NOMO-1 treated with DMSO at 0.1 percent for 48 hours (cell line): ENCODE data around the gene TNKS1BP1.

Source experiments
- DNase-seq: peaks from one replicate; lab custom pipeline; 2025; ENCODE audit not compliant: unreplicated experiment; lab: John Stamatoyannopoulos, UW

Gene TNKS1BP1

DNA sequence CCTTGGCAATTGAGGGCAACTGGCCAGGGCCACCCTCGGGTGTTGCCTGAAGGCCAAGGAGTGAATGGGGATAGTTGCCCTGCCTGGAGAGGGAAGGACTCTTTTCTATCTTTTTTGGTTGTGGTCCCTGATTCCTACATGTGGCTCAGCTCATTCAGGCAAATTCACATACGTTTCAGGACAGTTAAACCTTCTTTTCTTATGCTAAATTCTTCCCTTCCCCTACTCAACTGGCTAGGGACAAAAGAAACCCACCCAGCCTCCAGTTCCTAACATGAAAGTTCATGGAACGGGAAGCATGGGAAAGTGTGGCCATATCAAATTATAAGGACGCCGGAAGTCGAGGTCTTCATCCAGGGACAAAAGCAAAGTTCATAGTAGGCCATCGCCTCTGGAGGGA lies 61.4 kb downstream of the TNKS1BP1 start:
- no peak for DNase-seq

DNA sequence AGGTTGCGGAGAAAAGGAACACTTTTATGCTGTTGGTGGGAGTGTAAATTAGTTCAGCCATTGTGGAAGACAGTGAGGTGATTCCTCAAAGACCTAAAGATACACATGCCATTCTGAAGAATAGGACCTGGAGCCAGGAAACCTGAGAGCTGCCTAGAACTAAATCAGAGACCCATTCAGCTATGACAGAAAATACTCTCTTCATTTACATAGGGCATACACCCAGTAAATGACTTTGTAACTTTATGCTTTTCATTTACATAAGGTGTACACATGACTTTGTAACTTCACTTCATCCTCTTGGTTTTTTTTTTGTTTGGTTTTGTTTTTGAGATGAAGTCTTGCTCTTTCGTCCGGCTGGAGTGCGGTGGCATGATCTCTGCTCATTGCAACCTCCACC lies 62.6 kb downstream of the TNKS1BP1 start:
- no peak for DNase-seq

DNA sequence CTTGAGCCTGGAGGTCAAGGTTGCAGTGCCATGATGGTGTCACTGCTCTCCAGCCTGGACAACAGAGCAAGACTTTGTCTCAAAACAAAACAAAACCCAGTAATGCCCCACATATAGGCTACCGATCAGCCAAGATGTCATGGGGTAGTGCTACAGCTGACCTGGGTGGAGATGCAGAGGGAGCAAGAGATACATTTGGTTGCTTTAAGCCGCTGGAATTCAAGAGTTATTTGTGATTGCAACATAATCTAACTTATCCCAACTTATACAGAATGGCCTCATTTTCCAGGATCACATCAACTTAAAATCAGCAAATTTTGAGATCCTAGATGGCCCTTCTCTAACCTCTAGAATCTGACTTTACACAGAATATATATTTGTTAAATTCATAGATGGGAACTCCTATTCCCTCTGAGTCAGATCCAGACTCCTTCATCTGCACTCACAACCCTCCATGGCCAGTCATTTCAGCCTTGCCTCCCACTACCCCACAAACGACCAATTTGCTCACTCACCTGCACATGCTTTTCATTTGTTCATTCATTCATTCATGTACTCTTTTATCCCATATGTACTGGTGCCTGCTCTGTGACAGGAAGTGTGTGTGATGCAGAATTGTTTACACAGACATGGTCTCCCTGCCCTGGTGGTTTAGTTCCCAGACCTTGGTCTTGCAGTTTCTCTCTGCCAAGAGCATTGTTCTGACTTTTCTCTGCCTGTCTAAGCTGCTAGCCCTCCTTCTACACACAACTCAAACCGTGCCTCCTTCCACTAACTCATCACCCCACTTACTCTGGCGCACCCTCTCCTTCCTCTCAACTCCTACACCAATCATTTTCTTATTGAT lies 63.6 kb downstream of the TNKS1BP1 start:
- no peak for DNase-seq

DNA sequence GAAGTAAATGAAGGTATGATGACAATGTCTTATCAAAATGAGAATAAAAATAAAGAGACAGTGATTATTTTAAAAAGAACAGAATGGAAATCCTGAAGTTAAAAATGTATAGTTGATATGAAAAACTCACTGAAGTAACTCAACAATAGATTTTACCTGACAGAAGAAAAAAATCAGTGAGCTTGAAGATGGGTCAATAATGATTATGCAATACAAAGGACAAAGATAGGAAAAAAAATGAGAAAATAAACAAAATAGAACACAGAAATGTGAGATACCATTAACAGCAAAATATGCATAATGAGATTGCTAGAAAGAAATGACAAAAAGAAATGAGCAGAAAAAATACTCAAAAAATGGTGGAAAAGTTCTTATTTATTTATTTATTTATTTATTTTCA lies 68.6 kb downstream of the TNKS1BP1 start:
- no peak for DNase-seq

DNA sequence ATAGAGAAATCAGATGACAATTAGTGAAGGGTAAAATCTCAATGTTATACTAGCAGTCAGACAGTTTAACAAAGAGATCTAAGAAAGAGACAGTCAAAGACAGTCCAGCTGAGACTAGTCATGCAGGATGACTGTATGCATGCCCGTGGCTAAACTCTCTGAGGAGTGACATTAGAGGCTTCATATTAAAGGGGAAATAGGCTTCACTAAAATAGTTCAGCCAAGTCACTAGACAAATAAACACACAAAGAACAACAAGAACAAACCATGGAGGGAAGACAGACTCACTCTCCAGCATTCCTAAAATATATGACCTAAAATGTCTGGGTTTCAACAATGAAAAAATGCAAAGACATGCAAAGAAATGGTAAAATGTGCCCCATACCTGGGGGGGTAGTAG lies 69.1 kb downstream of the TNKS1BP1 start:
- no peak for DNase-seq

DNA sequence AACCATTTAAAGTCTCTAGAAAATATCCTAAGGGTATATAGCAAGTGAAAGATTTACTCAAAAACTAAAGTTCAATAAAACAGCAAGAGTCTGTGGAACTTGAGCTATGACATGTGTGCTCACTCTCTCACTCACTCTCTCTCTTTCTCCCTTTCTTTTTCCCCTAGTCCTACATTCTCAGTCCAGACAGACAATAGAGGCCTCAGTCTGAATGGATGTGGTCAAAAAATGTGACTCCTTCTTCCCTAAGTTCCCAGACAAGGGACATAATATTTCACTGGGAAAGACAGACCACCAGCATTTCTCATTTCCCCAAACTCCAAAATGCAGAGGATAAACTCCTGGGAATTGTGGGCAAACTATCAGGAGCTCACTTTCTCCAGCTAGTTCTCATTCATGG lies 70.1 kb downstream of the TNKS1BP1 start:
- DNase-seq: no peak

DNA sequence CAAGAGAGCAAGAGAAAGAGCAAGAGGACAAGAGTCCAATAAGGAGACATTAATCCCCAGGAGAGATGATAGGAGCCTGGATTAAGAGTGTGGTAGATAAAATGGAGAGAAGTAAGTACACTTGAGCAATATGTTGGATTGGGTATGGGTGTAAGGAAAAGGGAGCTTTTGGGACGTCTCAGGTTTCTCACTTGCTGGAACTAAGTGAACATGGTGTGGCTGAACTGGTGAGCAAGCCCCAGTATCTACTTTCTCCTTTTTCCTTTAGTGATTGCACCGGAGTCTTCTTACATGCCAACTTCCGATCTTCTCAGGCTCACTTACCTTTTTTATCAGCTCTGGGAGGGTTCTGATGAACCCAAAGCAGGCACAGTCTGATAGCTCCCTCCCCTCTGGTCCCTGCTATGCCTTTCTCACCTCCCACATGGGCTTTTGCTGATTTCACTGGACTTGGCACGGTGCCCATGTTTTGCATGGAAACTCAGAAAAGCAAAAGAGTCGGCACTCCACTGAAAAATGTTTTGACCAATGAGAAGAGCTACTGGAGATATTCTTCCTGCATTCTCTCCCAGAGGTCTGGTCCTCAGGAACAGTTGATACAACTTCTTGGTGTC lies 73.2 kb downstream of the TNKS1BP1 start:
- DNase-seq: no peak

DNA sequence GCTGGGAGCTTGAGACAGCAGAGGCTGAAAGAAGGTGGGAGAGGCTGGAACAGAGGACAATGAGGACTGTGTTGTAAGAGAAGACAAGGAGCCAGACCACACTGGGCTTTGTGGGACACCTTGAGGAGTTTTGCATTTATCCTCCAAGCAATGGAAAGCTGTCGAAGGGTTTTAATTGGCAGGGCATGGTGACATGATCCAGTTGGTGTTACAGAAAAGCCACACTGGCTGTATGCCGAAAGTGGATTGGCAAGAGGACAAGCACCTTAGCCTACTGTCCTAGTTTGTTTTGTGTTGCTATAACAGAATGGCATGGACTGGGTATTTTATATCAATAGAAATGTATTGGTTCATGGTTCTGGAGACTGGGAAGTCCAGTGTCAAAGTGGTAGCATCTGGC lies 73.7 kb downstream of the TNKS1BP1 start:
- DNase-seq: no peak
